ENCODE measurements around the gene NDUFC2.
"Not testable (repeated sequence)": the region's sequence is repeated elsewhere in the genome, so short reads cannot be mapped to it uniquely, and the experiment has no call there.

NDUFC2 gene

DNA sequence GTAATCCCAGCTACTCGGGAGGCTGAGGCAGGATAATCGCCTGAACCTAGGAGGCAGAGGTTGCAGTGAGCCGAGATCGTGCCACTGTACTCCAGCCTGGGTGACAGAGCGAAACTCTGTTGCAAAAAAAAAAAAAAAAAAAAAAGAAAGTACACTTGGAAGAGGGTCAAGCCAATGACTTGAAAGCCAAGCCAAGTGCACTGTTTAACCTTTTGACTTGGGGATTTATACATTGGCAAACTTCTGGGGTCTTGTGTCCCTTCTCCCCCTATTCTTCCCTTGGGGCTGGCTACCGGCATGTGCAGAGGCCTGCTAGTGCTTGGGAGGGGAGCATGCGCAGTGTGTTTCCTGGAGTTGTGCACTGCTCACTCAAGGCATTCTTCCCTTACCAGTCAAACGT lies 30.3 kb downstream of the NDUFC2 start:
- DNase-seq: no peak

DNA sequence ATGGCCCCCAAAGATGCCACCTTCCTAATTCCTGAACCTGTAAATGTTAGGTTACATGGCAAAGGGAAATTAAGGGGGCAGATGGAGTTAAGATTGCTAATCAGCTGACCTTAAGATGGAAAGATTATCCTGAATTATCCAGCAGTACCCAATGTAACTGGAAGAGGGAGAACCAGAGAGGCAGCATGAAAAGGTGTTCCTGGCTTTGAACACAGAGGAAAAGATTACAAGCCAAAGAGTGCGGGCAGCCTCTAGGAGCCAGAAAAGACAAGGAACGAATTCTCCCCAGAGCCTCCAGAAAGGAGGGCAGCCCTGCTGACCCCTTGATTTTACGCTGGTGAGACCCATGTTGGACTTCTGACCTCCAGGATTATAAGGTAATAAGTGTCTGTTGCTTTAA lies 31.1 kb downstream of the NDUFC2 start:
- DNase-seq: no peak

DNA sequence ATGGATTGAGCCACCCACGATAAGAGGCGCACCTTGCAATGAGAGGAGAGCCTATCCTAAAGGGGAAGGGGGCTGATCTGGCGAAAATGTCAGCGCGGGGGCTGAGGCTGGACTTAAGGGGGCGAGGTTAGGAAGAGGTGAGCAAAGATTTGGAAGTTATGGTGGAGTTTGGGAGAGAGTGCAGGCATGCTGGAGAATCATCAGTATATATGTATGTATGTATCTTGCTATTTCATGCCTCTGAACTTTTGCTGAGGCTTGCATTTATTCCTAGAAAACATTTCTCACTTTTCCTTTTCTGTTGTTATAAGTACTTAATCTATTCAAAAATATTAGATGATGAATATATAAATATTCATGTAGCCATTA lies 33.2 kb downstream of the NDUFC2 start:
- DNase-seq: no peak

DNA sequence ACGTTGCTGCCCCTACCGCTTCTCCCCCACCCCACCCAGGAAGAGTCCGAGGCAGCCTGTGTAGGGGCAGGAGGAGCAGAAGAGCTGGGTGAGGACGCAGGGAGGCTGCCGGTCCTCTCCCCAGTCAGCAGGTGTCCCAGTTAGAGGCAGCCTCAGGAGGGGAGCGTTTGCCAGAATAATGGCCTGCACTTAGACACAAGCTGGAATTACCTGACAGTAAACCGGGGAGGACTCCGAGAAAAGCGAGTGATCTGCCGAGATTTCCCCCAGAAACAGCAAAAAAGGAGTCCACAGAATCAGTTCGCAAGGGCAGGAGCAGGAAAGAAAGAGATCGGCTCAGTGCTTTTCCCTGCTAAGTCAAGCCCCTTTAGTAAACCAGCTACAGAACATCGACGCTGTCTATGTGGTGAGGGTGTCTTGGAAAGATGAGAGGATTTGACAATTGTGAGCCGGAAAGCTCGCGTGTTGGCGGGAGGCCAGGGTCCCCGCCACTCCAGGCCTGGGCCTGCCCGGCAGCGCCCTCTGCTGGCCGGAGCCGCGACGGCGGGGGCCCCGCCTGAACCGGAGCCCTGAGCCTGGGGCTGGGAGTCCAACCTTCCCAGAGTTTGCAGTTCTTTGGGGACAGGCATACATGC lies 33.7 kb downstream of the NDUFC2 start:
- DNase-seq: peak; percentile 92

DNA sequence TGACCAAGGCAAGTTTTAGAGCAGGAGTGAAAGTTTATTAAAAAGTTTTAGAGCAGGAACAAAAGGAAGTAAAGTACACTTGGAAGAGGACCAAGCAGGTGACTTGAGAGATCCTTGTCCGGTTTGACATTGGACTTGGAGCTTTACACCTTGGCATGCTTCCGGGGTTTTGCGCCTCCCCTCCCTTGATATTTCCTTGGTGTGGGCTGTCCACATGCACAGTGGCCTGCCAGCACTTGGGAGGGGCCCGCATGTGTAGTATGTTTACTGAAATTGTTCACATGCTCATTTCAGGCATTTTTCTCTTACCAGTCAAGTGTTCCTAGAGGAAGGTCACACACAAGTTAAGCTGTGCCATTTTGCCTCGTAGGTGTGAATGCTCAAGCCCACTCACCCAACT lies 35.0 kb downstream of the NDUFC2 start:
- no peak for DNase-seq

DNA sequence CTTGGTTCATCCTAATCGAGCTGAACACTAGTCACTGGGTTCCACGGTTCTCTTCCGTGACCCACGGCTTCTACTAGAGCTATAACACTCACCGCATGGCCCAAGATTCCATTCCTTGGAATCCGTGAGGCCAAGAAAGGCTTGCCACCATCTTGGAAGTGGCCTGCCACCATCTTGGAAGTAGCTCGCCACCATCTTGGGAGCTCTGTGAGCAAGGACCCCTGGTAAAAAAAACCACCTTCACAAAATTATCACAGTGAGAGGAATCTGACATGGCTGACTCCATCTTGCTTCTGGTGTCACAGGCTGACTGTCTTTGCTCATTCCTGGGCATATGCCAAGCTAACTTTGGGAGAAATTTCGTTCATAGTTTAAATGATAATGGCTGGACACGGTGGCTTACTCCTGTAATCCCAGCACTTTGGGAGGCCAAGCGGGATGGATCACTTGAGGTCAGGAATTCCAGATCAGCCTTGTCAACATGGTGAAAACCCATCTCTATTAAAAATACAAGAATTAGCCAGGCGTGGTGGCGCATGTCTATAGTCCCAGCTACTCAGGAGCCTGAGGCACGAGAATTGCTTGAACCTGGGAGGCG lies 37.7 kb downstream of the NDUFC2 start:
- no peak for DNase-seq

DNA sequence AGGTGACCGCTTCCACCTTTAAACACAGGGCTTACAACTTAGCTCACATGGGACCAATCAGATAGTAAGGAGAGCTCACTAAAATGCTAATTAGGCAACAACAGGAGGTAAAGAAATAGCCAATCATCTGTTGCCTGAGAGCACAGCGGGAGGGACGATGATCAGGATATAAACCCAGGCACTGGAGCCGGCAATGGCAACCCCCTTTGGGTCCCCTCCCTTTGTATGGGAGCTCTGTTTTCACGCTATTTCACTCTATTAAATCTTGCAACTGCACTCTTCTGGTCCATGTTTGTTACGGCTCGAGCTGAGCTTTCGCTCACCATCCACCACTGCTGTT lies 38.3 kb downstream of the NDUFC2 start:
- DNase-seq: not testable (repeated sequence)

DNA sequence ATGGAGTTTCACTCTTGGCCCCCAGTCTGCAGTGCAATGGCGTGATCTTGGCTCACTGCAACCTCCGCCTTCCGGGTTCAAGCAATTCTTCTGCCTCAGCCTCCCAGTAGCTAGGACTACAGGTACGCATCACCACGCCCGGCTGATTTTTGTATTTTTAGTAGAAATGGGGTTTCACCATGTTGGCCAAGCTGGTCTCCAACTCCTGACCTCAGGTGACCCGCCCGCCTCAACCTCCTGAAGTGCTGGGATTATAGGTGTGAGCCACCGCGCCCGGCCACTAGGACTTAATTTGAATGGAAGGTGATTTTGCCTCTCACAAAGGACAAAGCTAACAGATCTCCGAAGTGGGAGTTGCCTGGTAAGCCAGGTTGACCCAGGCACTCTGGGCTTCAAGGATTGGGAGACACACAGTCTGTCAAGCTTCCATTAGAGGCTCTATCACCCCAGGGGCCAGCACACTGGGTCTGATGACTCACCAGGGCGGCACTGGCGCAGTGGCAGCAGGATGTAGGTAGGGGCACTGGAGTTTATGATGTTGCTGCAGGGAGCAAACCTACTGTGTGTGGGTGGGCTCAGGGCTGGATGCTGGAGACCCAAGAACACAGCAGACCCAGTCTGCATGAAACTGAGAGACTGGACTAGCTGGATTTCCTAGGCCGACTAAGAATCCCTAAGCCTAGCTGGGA lies 38.8 kb downstream of the NDUFC2 start:
- DNase-seq: no peak

DNA sequence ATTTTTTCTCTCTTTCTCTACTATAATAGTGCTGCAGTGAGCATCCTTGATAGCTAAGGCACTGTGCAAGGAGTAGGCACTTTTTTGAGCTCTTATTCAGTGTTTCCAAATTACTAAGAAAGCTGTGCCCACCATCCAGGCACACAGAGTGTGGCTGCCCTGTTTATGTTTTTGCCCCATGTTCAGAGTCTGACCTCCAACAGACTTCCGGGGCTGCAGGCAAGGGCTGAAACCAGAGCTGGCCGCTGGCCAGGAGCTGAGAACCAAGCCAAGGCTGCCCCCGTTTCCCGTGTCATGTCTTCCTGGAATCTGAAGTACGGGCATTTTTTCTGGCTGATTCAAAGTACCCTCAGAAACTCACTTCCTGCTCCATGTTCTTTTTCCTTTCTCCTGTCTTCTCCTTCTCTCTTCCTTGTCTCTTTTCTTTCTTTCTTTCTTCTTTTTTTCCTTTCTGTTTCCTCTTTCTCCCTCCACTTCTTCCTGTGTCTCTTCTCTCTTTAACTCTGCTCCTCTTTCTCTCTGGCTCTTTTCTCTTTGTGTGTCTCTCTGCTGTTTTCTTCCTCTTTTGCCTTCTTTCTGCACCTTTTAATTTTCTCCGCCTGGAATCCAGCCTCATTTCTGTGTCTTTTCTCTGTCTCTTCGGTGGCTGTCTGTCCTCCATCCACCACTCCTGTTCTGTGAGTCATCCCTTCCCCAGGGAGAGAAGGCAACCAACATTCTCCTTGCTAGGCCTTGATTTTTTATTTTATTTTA lies 39.6 kb downstream of the NDUFC2 start:
- peak; percentile 36 for DNase-seq

DNA sequence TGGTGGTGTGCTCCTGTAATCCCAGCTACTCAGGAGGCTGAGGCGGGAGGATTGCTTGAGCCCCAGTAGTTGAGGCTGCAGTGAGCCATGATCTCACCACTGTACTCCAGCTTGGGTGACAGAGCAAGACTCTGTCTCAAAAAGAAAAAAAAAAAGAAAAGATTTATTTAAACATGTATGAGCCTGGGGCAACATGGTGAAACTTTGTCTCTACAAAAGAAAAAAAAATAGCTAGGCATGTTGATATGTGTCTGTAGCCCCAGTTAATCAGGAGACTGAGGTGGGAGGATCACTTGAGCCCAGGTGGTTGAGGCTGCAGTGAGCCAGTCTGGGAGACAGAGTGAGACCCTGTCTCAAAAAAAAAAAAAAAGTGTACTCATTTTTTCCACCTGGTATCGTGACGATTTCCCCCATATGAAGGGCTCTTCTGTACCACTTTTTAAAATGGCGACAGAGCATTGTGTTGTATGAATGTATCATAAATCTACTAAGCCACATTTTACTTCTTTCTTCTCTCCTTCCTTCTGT lies 40.2 kb downstream of the NDUFC2 start:
- no peak for DNase-seq

DNA sequence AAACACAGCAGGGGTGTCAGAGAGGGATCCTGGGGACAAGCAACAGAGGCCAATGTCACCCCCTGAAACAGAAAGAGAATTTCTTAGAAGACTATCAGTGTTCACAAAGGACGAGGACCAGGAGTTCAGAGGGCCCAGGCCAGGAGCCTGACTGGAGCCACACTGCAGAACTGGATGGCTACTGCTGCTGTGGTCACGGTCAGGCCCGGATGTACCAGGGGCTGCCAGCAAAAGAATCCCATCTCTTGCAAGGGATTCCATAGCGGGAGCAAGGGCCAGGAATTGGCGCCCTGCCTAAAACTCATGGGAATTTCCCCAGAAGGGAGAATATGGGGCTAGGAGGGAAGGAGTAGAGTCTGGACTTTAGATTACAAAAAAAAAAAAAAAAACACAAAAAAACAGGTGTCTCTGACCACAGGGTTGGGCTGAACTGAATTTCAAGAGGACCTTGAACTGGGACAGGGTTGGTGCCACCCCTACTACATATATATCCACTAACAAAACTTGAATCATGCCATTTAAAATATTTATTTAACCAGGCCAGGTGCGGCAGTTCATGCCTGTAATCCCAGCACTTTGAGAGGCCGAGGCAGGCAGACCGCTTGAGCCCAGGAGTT lies 40.9 kb downstream of the NDUFC2 start:
- DNase-seq: no peak

DNA sequence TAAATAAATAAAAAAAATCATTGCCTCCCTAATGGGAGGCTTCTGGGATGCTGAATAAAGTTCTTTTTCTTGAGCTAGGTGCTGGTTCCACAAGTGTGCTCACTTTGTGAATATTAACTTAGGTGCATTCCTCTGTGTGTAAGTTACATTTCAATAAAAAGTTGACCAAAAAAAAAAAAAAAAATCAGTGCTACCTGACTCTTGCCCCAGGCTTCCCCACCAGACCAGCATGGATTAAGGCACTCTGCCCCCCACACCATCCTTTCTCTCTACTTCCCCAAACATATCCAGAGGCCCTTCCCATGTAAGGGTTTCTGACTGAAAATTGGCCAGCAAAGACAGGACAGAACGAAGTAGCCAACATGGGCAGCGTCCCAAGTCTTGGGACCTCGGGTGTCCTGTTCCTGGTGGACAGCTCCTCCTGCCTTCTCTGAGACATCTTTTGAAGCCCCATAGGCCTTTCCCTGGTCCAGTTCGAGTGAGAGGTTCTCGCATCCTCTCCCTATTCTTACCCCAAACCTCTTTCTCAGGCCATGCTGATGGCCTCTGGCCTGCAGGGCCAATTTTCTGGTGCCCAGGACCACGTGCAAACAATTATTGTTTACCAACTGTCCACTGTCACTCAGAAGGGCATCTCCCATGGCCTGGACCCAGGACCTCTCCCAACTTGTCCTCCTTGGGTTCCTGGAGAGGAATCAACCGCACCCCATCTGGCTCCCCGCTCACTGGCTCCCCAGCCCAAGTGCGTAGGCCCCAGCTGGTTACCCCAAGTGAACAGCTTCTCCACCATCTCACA lies 41.6 kb downstream of the NDUFC2 start:
- no peak for DNase-seq

DNA sequence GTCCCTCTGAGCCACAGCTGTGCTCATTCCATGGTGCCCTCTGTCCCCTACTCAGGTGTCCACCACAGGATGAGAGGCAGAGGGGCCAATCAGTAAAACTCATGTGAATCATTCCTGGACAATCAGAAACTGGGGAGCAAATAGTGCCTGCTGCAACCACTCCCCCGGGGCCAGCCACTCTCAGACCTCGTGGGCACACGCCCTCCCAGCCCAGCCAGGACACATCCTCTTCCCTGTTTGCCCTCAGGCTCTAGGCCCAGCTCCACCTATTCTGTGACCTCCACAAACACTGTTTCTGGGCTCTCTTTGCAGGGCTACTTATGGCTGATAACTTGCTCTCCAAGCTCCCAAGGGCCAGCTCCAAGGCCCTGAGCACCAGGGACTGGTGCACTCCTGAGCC lies 42.6 kb downstream of the NDUFC2 start:
- DNase-seq: no peak

DNA sequence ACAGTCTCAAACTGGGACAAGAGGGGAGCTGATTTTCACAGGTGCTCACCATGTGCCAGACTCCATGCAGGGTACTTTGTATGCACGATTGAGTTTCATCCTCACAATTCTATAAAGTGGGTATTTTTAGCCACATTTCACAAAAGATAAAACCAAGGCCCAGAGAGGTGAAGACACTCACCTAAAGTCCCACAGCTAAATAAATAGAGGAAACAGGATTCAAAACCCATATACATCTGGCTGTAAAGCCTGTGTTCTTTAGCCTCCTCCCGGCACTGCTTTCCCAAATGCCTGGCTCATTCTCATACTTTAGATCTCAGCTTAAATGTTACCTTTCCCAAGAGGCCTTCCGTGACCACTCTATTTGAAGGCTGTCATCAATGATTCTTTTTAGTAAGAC lies 43.3 kb downstream of the NDUFC2 start:
- DNase-seq: no peak

DNA sequence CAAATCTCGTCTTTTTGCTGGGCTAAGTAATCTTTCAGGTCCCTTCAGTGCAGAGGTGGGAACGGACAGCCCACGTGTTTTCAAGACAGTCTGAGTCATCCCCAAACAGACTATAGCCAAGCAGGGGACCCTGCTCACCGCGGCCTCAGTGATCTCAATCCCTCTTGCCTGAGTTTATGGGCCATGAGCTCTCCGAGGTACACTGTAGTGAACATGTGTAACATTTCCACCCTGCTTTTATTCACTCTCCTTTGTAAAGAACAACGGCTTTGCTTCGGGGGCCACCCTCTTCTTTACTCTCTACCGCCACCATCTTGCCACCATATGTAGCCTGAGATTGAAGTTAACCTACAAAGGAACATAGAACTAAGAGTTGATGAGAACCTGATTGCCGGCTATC lies 45.0 kb downstream of the NDUFC2 start:
- DNase-seq: no peak

DNA sequence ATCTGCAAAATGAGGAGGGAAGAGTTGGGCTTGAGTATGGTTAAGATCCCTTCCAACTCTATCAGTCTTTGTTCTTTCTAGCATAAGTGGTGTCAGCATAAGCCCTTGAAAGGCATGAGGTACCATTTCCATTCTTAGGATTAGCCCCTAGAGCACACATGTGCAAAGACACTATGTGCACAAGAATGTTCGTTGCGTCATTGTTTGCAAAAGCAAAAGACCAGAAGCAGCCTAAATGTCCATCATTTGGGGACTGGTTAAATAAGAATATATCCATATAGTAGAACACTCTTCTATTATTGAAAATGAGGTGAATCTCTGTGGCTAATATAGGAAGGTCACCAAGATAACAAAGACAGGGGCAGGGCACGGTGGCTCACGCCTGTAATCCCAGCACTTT lies 46.6 kb downstream of the NDUFC2 start:
- DNase-seq: no peak

DNA sequence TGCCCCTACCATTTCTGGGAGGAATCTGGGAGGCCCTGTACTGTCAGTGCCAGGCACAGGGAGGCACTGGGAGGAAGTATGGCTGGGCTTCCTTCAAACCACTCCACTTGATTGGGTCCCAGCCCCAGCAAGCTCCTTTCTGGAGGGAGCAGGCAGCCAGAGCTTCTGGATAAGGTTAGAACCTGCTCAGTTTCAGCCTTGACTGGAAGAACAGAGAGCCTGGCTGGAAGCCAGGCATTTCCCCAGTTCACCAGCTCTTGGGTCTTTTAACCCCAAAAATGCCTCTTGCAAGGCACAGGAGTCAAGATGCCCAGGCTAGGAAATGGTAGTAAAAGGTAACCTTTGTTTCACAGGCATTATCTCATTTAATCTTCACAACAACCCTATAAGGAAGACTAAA lies 47.6 kb downstream of the NDUFC2 start:
- DNase-seq: no peak

DNA sequence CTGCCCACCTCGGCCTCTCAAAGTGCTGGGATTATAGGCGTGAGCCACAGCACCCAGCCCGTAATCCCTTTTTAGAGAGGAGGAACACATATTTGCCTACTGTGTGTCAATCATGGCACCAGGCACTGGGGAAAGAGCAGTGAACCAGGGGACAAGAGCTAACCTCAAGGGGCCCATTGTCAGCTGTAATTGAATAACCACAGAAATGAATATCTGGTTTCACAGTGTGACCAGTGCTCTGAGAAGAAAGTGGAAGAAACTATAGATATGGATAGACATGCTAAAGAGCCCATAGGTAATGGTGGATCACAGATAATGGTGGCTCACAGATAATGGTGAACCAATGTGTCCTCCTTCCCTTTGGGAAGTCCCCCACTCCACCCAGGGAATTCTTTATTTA lies 48.0 kb downstream of the NDUFC2 start:
- no peak for DNase-seq

DNA sequence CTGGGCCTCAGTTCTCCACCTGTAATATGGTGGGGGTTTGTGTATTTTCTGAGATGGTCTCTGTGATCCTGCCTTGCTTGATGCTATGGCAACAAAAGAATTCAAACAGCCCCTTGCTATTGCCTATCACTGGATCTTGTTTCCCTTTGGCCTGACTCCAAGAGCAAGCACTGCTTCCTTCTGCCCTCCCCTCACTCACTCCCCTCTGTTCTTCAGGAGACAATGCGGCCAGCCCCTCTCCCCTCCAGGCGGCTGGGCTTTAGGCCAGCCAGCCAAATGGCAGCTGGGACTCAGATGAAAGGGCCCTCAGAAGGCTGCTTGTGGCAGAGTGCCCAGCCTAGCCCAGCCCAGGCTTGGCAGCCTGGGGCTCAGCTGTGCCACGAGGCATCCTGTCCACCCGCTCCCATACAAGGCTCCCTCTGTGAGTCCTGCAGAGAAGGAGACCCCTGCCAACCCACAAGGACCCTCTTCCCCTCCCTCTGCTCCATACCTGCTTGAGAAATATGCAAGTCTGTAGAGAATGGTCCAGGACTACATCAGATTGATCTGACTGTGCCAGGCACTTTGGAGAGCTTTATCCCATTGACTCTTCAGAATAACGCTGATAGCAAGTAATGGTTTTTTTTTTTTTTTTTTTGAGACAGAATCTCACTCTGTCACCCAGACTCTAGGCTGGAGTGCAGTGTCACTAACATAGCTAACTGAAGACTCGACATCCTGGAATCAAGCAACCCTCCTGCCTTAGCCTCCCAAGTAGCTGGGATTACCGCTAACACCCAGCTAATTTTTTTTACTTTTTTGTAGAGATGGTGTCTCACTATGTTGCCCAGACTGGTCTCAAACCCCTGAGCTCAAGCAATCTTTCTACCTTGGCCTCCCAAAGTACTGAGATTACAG lies 49.0 kb downstream of the NDUFC2 start:
- DNase-seq: peak; percentile 51

DNA sequence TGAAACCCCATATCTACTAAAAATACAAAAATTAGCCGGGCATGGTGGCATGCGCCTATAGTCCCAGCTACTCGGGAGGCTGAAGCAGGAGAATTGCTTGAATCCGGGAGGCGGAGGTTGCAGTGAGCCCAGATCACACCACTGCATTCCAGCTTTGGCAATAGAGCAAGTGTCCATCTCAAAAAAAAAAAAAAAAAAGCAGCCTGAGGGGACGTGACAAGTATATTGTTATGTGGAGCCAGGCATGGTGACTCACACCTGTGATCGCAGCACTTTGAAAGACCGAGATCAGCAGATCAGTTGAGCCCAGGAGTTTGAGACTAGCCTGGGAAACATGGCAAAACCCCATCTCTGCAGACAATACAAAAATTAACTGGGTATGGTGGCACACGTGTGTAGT lies 51.2 kb downstream of the NDUFC2 start:
- DNase-seq: not testable (repeated sequence)

DNA sequence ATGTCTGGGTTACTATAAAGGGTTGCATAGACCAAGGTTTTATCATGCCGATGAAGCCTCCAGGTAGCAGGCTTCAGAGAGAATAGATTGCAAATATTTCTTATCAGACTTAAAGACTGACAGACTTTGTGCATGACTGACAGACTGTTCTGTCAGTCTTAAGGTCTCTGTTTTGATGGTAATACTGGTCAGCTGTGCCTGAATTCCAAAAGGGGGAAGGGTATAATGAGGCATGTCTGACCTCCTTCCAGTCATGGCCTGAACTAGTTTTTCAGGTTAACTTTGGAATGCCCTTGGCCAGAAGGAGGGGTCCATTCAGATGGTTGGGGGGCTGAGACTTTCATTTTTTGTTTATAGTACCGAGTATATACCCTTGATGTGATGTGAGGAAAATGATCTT lies 51.9 kb downstream of the NDUFC2 start:
- no peak for DNase-seq

Measured in retina (tissue), 1 donor.